Neuronal stem cell (in vitro differentiated cells): Measurements from ENCODE around the gene NOC3L.
"Not testable (repeated sequence)": the region's sequence is repeated elsewhere in the genome, so short reads cannot be mapped to it uniquely, and the experiment has no call there.

Source experiments
- DNase-seq: peaks from one replicate; pipeline ENCODE4 v3.0.0-alpha.2; 2013; ENCODE audit warnings: low spot score
- H2AFZ ChIP-seq: one replicate; pipeline ENCODE4 v1.6.1; 2013; ENCODE audit warnings: mild to moderate bottlenecking, low read length, inconsistent platforms
- H2AK5ac ChIP-seq: 2 replicates; pipeline ENCODE4 v1.6.1; 2013; ENCODE audit warnings: low read depth, mild to moderate bottlenecking, inconsistent platforms, low read length, moderate library complexity, mixed read lengths
- H2BK120ac ChIP-seq: 2 replicates; pipeline ENCODE4 v1.6.1; 2013; ENCODE audit warnings: low read depth, mild to moderate bottlenecking, inconsistent platforms, low read length, moderate library complexity, mixed read lengths
- H2BK12ac ChIP-seq: one replicate; pipeline ENCODE4 v1.6.1; 2013; ENCODE audit warnings: low read length, inconsistent platforms
- H2BK15ac ChIP-seq: 2 replicates; pipeline ENCODE4 v1.6.1; 2013; ENCODE audit warnings: mild to moderate bottlenecking, low read length, inconsistent platforms, mixed read lengths
- H2BK5ac ChIP-seq: one replicate; pipeline ENCODE4 v1.6.1; 2013; ENCODE audit warnings: inconsistent platforms, mild to moderate bottlenecking, low read length, moderate library complexity
- H3K14ac ChIP-seq: one replicate; pipeline ENCODE4 v1.6.1; 2013; ENCODE audit warnings: low read length, inconsistent platforms
- H3K18ac ChIP-seq: 2 replicates; pipeline ENCODE4 v1.6.1; 2013; ENCODE audit warnings: low read length, inconsistent platforms
- H3K23ac ChIP-seq: 2 replicates; pipeline ENCODE4 v1.6.1; 2013; ENCODE audit warnings: low read depth, mild to moderate bottlenecking, mixed read lengths, low read length, inconsistent platforms; ENCODE audit not compliant: poor library complexity
- H3K27ac ChIP-seq: replicated peaks from 3 replicates; pipeline ENCODE4 v1.5.1; 2013; ENCODE audit warnings: low read length, inconsistent platforms
- H3K27me3 ChIP-seq, 3 experiments: 2 replicates each; pipeline ENCODE4 v1.6.1; 2013; ENCODE audit warnings: low read length in 3 of 3, mild to moderate bottlenecking in 2 of 3, inconsistent platforms in 1 of 3, low read depth in 1 of 3, mixed read lengths in 1 of 3, moderate library complexity in 1 of 3; ENCODE audit not compliant: control insufficient read depth in 3 of 3, insufficient read depth in 3 of 3
- H3K36me3 ChIP-seq, 2 donors: replicated peaks in 1 of 2; 2 replicates each; pipeline ENCODE4 v1.6.1; 2013; ENCODE audit warnings: low read length in 2 of 2; ENCODE audit not compliant: control insufficient read depth in 2 of 2, insufficient read depth in 2 of 2
- H3K4ac ChIP-seq: 2 replicates; pipeline ENCODE4 v1.6.1; 2013; ENCODE audit warnings: inconsistent platforms, mild to moderate bottlenecking, low read length, moderate library complexity
- H3K4me1 ChIP-seq, 2 donors: 1 replicate in 1 of 2; 2 replicates in 1 of 2; pipeline ENCODE4 v1.6.1; 2013; ENCODE audit warnings: low read length in 2 of 2, low read depth in 1 of 2; ENCODE audit not compliant: control insufficient read depth in 2 of 2, insufficient read depth in 1 of 2
- H3K4me2 ChIP-seq: one replicate; pipeline ENCODE4 v1.6.1; 2013; ENCODE audit warnings: mild to moderate bottlenecking, low read length, inconsistent platforms; ENCODE audit not compliant: insufficient read depth, poor library complexity, severe bottlenecking
- H3K4me3 ChIP-seq, 2 donors: 2 replicates each; pipeline ENCODE4 v1.5.1; 2013; ENCODE audit warnings: low read length in 2 of 2, mild to moderate bottlenecking in 2 of 2, inconsistent platforms in 1 of 2, moderate library complexity in 1 of 2
- H3K79me1 ChIP-seq: one replicate; pipeline ENCODE4 v1.6.1; 2013; ENCODE audit warnings: low read depth, mild to moderate bottlenecking, inconsistent platforms, low read length, moderate library complexity
- H3K9ac ChIP-seq: one replicate; pipeline ENCODE4 v1.6.1; 2013; ENCODE audit warnings: mild to moderate bottlenecking, low read depth, low read length, inconsistent platforms; ENCODE audit not compliant: poor library complexity
- H3K9me3 ChIP-seq, 2 donors: replicated peaks in 1 of 2; 2 replicates each; pipeline versions ENCODE3 to v1.6.1; 2013; ENCODE audit warnings: low read length in 2 of 2, mild to moderate bottlenecking in 2 of 2, inconsistent platforms in 1 of 2, low read depth in 1 of 2, mixed read lengths in 1 of 2, moderate library complexity in 1 of 2; ENCODE audit not compliant: control insufficient read depth in 2 of 2, insufficient read depth in 1 of 2
- H4K8ac ChIP-seq: one replicate; pipeline ENCODE4 v1.6.1; 2013; ENCODE audit warnings: low read depth, mild to moderate bottlenecking, inconsistent platforms, low read length, moderate library complexity
- H4K91ac ChIP-seq: one replicate; pipeline ENCODE4 v1.6.1; 2013; ENCODE audit warnings: low read length, low read depth, mild to moderate bottlenecking, inconsistent platforms; ENCODE audit not compliant: poor library complexity
- WGBS, 2 donors: extraction: QIAGEN DNeasy Blood & Tissue Kit; methylation state at CpG; one replicate each; pipeline ENCODE4 v1.1.7; 2013; ENCODE audit warnings: missing lambda C conversion rate in 2 of 2, mixed read lengths in 1 of 2; ENCODE audit not compliant: insufficient read length in 2 of 2, insufficient replicate concordance in 1 of 2; ENCODE audit errors: extremely low coverage in 2 of 2; 5-methylcytosine and 5-hydroxymethylcytosine counted together

Gene NOC3L

GRCh38 chr10:94355841-94356240, 6.9 kb downstream of the NOC3L start:
- Histone ChIP-seq H2BK120ac (no peak overlapping the region), H2AFZ (no peak overlapping the region), H3K4me2 (no peak overlapping the region), H3K27ac (no peak overlapping the region), H4K8ac (no peak overlapping the region), H2BK5ac (no peak overlapping the region), H3K4me3 (no peak overlapping the region), H3K4ac (no peak overlapping the region), H3K4me1 (no peaks in the 10 kb centered on the region), H4K91ac (no peak overlapping the region), H2AK5ac (no peak overlapping the region), H3K36me3 (peaks cover 11 to 97% of the 10 kb centered on the region in 2 donors), H3K79me1 (peaks cover 2% of the 10 kb centered on the region), H3K23ac (no peak overlapping the region), H3K18ac (no peak overlapping the region), H2BK15ac (no peak overlapping the region), H3K9ac (no peak overlapping the region), H2BK12ac (no peak overlapping the region), H3K9me3 (no peaks in the 10 kb centered on the region), H3K27me3 (no peaks in the 10 kb centered on the region), H3K14ac (no peak overlapping the region)
- no CpG with 5 or more reads among the region's 2 CpGs for WGBS, 2 donors
- DNase-seq = no peak

- Histone ChIP-seq H3K4me3 (no peak overlapping the region), H4K8ac (no peak overlapping the region), H2BK12ac (no peak overlapping the region), H3K9me3 (no peaks in the 10 kb centered on the region), H3K23ac (no peak overlapping the region), H3K14ac (no peak overlapping the region), H3K27me3 (no peaks in the 10 kb centered on the region), H3K27ac (no peak overlapping the region), H2BK15ac (no peak overlapping the region), H2BK120ac (no peak overlapping the region), H3K9ac (no peak overlapping the region), H3K36me3 (peaks cover 16 to 98% of the 10 kb centered on the region in 2 donors), H3K4ac (no peak overlapping the region), H3K4me2 (no peak overlapping the region), H3K79me1 (peaks cover 2% of the 10 kb centered on the region), H4K91ac (no peak overlapping the region), H2AFZ (no peak overlapping the region), H3K4me1 (no peaks in the 10 kb centered on the region), H3K18ac (no peak overlapping the region), H2BK5ac (no peak overlapping the region), H2AK5ac (no peak overlapping the region)
- no CpG with 5 or more reads among the region's 3 CpGs for WGBS, 2 donors
- no peak for DNase-seq
Measured at GRCh38 chr10:94353336-94353735, 9.4 kb downstream of the NOC3L start.

GRCh38 chr10:94351089-94351488, 11.7 kb downstream of the NOC3L start:
- no peak overlapping the region for H2AFZ ChIP-seq
- H3K4me1 ChIP-seq = no peaks in the 10 kb centered on the region
- no peak for DNase-seq
- no peaks in the 10 kb centered on the region for H3K79me1 ChIP-seq
- no peak overlapping the region for H3K27ac ChIP-seq
- no peak overlapping the region for H3K4me3 ChIP-seq
- no peak overlapping the region for H3K23ac ChIP-seq
- no peak overlapping the region for H2BK12ac ChIP-seq
- H3K18ac ChIP-seq = no peak overlapping the region
- H3K9me3 ChIP-seq = no peaks in the 10 kb centered on the region
- no peak overlapping the region for H3K4ac ChIP-seq
- no peak overlapping the region for H2BK15ac ChIP-seq
- H2BK5ac ChIP-seq = no peak overlapping the region
- H4K91ac ChIP-seq = no peak overlapping the region
- no peak overlapping the region for H3K9ac ChIP-seq
- no peak overlapping the region for H4K8ac ChIP-seq
- peaks cover 14 to 97% of the 10 kb centered on the region in 2 donors for H3K36me3 ChIP-seq
- no peaks in the 10 kb centered on the region for H3K27me3 ChIP-seq
- H3K4me2 ChIP-seq = no peak overlapping the region
- no peak overlapping the region for H2BK120ac ChIP-seq
- H3K14ac ChIP-seq = no peak overlapping the region
- H2AK5ac ChIP-seq = no peak overlapping the region

GRCh38 chr10:94350500-94350899, 12.2 kb downstream of the NOC3L start:
- H3K27me3 ChIP-seq = not testable (repeated sequence)
- H3K36me3 ChIP-seq = peaks cover 14 to 97% of the 10 kb centered on the region in 2 donors

More at GRCh38 chr10:94350500-94350899, 12.2 kb downstream of the NOC3L start:
- H3K4me3 ChIP-seq, H3K27ac ChIP-seq, H2BK15ac ChIP-seq, H2BK120ac ChIP-seq, H2AK5ac ChIP-seq, H3K4me2 ChIP-seq, H3K18ac ChIP-seq, H3K9ac ChIP-seq, H2AFZ ChIP-seq, H3K4me1 ChIP-seq, H2BK12ac ChIP-seq, H3K4ac ChIP-seq, H3K9me3 ChIP-seq, H3K14ac ChIP-seq, H3K23ac ChIP-seq, H3K79me1 ChIP-seq, H2BK5ac ChIP-seq, DNase-seq, H4K91ac ChIP-seq, H4K8ac ChIP-seq: not testable (repeated sequence)
- no CpG with 5 or more reads among the region's 4 CpGs for WGBS, 2 donors
